ENCODE data around the gene EFCAB14.

- TF ChIP-seq REST (IDR thresholded peaks at IDR 0.05; ENCODE audit: insufficient read depth in 1 of 2, low read depth in 2 of 2, low read length in 2 of 2) (no peak), TAF1 (IDR thresholded peaks at IDR 0.05; ENCODE audit: borderline replicate concordance, insufficient read depth, low read length) (no peak), POLR2AphosphoS5 (IDR thresholded peaks at IDR 0.05; ENCODE audit: low read depth, low read length) (no peak), SIN3A (IDR thresholded peaks at IDR 0.05; ENCODE audit: borderline replicate concordance, insufficient read depth, low read length) (no peak), FOXP2 (optimal IDR thresholded peaks at IDR 0.05; ENCODE audit: borderline replicate concordance, extremely low read depth, extremely low read length, insufficient read depth) (no peak)
Measured at GRCh38 chr1:46757956-46758528, 39.1 kb upstream of the EFCAB14 start.

Measured in PFSK-1 (cell line).